Tibial nerve (tissue), 4 donors: ENCODE measurements around the gene PWWP2B.

Experiments used
- EP300 ChIP-seq, 2 donors: sonication (generic); formaldehyde crosslinking; IDR thresholded peaks; one replicate each; pipeline ENCODE4 v1.6.1; 2017; ENCODE audit warnings: antibody characterized with exemption in 2 of 2, mild to moderate bottlenecking in 1 of 2
- POLR2A ChIP-seq, 2 donors: fragments of 450-650 bp; IDR thresholded peaks; one replicate each; pipeline ENCODE4 v1.6.1; 2017; ENCODE audit warnings: antibody characterized with exemption in 2 of 2, mild to moderate bottlenecking in 2 of 2, moderate library complexity in 2 of 2
- TF ChIP-seq, protein P1 (sequence below), 5 experiments: fragments of 200-600 bp in 3 of 5; fragments of 450-650 bp in 2 of 5; sonication (generic) in 3 of 5; IDR thresholded peaks; one replicate each; pipeline ENCODE4 v1.5.1; 2016 to 2019; ENCODE audit warnings: antibody characterized with exemption in 5 of 5, mild to moderate bottlenecking in 3 of 5, moderate library complexity in 2 of 5

- TF ChIP-seq, protein P1, sequence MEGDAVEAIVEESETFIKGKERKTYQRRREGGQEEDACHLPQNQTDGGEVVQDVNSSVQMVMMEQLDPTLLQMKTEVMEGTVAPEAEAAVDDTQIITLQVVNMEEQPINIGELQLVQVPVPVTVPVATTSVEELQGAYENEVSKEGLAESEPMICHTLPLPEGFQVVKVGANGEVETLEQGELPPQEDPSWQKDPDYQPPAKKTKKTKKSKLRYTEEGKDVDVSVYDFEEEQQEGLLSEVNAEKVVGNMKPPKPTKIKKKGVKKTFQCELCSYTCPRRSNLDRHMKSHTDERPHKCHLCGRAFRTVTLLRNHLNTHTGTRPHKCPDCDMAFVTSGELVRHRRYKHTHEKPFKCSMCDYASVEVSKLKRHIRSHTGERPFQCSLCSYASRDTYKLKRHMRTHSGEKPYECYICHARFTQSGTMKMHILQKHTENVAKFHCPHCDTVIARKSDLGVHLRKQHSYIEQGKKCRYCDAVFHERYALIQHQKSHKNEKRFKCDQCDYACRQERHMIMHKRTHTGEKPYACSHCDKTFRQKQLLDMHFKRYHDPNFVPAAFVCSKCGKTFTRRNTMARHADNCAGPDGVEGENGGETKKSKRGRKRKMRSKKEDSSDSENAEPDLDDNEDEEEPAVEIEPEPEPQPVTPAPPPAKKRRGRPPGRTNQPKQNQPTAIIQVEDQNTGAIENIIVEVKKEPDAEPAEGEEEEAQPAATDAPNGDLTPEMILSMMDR (IDR thresholded peaks at IDR 0.05) = no peak
- TF ChIP-seq POLR2A (IDR thresholded peaks at IDR 0.05) = no peak
- no peak for TF ChIP-seq EP300 (IDR thresholded peaks at IDR 0.05)
These were observed 54.0 kb downstream of the PWWP2B start for GRCh38 chr10:132450825-132451505.
